CD4-positive, alpha-beta T cell treated with Interleukin-4 for 1 hour (primary cell): ENCODE data around the gene C1D.

Experiments used
- DNase-seq, 2 donors: peaks; one replicate each; pipeline ENCODE4 v3.0.0-alpha.2; 2020 to 2022

Gene C1D

DNA sequence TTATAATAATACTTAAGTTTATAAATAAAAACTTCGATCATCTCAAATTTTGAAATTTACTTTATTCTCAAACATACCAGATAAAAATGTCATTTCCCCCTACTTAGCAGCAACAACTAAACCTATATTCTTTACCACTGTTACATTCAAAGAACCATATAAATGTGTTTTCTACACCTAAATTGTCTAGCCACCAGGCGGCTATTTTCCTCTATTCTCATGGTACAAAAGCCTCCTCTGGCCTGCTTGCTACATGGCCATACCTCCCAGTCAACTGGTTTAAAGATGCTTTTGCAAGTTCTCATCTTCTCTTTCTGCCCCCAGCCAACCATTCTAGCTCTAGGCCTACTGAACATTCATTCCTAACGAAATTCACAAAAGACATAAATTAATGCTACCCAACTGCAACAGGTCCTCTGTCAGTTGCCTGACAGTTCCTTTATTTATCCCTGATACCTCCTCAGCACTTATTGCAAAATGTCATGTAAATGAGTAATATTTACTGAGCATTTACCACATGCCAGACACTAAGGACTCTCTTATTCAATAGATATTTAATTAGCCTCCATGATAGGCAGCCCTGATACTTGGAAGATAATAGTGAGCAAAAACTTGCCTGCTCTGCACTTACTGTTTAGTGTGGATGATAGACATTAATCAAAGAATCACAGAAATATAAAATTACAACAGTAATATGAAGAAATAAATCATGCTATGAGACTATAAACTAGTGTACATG is 5.0 kb downstream of the C1D start:
- no peak for DNase-seq

- DNase-seq = no peak
Measured at GRCh38 chr2:68052717-68053422, 9.9 kb downstream of the C1D start.

GRCh38 chr2:68050353-68050752 is 12.5 kb downstream of the C1D start:
- DNase-seq = no peak

GRCh38 chr2:68046642-68047240 is 16.1 kb downstream of the C1D start:
- DNase-seq = no peak

GRCh38 chr2:68046224-68046623 is 16.6 kb downstream of the C1D start:
- DNase-seq = no peak

DNA sequence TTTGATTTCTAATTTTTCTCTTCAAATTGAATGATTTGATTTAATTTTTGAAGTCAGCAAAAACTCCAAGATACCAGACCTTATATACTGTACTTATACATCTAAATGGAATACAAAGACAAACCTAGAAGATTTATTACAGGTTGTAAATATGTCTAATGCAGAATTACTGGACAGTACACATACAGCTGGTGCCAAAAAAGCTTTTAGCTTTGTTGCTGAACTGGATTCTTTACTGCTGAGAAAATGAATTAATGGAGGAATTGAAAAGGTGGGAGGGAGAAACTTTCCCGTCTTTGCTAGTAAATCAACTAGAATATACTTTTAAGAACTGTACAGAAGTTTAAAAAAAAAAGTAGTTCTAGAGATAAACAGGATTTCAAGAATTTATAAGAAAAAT is 17.5 kb downstream of the C1D start:
- no peak for DNase-seq

- no peak for DNase-seq
Measured at GRCh38 chr2:68044099-68044498, 18.7 kb downstream of the C1D start.

- DNase-seq = no peak
Measured at GRCh38 chr2:68043695-68044094, 19.1 kb downstream of the C1D start.

GRCh38 chr2:68043032-68043431 is 19.8 kb downstream of the C1D start:
- DNase-seq = no peak

DNA sequence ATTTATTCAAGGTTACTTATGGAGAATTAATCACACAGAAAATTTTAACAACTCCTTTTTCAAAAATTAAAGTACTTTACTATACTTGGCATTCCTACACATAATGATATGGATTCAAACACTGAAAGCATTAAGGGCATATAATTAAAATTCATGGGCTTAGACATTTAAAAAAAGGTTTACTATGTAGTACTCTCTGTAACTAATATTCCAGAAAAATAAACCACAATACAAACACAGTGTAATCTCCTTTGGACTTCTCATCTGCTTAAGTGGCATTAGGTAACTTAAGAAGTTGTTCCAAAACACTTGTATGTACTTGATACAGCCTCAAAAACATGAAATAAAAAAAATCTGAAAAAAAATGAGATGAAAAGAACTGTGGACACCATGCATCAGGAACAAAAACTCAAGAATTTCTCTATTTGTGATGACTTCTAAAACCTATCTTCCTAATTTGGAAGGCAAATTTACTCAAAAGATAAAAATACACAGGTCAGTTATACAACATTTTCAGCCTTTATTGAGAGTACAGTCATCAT is 21.0 kb downstream of the C1D start:
- DNase-seq = no peak

- no peak for DNase-seq
Measured at GRCh38 chr2:68040078-68040477, 22.7 kb downstream of the C1D start.

DNA sequence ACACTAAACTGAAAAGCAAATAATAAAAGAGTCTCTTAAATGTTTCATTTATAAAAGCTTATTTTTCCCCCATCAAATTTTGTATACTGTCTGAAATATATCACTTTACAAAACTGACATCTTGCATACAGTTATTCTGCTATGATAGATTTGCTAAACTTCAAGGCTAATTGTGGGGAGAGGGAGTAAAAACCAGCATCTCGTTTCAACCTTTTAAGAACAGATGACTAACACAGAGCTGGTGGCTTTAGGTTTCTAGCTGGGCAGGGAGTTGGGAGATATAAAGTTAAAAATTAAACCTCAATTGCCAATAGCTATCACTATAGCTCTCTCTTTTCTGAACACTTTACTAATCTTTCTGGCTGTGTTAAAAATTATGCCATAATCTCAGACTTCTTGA is 23.5 kb downstream of the C1D start:
- no peak for DNase-seq

- DNase-seq = no peak
Measured at GRCh38 chr2:68032702-68033101, 30.1 kb downstream of the C1D start.

DNA sequence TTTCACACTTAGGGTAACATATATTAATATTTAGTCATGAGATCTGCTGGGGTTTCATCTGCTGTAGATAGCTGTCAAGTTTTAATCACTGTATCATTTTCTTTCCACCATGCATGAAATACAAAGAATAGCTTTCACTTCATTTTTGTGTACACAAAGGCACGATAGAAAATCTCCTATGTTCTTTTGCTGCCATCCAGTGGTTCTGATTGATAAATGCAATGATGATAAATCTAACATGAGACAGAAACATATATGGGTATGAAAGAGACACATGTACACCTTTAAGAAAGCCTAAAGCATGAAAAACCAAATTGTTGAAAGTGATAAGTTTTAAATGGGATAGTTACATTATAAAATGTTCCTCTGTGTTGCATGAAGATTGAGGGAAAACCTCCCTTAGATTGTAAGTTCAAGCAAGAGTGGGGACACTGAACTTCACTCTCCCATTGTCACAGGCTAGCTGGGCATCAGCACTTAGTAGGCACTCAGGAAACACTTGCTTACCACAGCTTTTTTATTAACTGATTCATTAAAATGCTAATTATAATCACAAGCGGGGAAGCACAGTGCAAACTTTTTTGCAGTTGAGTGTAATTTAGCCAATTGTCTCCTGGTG is 31.2 kb downstream of the C1D start:
- DNase-seq = peak in 1 of 2 donors; percentile 42

GRCh38 chr2:68031043-68031442 is 31.8 kb downstream of the C1D start:
- no peak for DNase-seq

GRCh38 chr2:68030529-68030928 is 32.3 kb downstream of the C1D start:
- DNase-seq = no peak

DNA sequence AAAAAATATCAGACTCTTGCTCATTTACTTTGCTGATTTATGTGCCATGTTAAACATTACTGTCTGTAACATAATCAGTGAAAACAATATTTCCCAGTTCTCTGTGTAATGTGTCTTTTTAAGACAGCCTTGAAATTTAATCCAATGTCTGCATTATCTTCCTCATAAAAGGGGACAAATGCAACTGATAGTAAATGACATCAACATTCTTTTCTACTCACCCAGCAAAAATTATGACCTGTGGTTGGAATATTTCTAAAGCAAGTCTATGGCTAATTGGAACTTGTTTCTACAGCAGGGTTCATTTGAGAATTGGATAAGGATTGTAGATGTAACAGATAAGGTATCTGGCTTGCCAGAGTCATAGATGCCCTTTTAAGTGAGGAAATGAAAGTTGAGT is 34.8 kb downstream of the C1D start:
- no peak for DNase-seq

GRCh38 chr2:68024450-68024849 is 38.4 kb downstream of the C1D start:
- DNase-seq = no peak

DNA sequence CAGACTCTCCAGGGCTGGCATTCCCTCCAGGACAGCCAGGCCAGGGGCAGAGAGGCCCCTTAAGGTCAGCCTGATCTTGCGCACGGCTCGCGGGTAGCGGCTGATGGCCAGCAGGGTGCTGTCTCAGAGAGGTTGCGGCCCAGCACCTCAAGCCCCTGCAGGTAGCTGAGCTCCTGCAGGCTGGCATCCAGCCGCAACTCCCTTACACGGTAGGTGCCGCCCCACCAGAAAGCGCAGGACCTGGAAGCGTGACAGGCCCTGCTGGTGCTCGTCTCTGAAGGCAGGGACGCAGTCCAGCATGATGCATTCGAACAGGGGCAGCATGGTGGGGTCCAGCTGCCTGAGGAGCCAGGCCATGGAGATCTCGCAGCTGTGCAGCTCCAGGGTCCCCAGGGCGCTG is 38.9 kb downstream of the C1D start:
- DNase-seq = no peak

DNA sequence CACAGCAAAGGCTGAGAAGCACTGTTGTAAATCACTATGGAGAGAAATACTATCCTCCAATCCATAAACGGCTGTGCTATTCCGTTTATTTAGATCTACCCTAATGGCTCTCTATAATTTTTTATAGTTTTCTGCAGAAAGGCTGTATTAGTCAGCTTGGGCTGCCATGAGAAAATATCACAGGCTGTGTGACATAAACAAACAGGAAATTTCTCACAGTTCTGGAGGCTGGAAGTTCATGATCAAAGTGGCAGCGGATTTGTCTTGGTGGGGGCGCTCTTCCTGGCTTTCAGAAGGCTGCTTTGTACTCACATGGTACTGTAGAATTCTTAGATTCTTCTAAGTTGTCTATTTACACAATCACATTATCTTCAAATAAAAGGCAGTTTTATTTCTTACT is 44.1 kb downstream of the C1D start:
- no peak for DNase-seq

DNA sequence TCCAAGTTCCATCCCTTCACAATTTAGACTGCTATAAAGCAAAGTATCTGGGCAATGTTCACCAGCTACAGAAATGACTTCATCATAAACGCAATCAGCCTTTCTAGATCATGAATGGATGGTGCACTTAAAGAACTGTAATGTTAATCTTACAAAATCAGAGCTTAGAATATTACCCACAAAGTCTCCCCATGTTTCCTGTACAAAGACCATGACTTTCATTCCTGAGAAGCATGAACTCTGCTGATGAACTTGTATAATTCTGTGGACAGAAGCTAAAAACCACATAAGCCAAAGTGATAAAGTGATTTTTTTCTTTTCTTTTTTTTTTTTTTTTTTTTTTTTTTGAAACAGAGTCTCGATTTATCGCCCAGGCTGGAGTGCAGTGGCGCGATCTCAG is 53.3 kb downstream of the C1D start:
- DNase-seq = no peak

- DNase-seq = no peak
Measured at GRCh38 chr2:68000170-68000825, 62.5 kb downstream of the C1D start.

- no peak for DNase-seq
Measured at GRCh38 chr2:67999332-67999731, 63.5 kb downstream of the C1D start.
